ENCODE data around the gene UGCG.

DNA sequence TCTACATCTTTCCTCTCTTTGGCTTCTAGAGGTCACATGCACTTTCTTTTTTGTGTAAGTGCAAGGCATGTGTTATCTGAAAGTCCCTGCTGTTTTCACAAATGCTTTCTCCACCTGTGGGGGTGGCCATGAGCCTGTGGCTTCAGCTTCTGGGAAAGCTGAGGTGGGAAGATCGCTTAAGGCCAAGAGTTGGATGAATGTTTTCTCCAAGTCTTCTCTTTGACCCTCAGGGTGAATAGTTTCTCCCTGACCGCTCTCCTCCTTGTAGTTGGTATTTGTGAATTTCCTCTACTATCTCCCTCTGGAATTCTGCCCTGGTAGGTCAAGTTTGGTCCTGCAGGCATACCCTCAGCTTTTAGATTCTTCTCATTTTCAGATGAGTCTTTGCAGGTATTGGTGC is 74.2 kb downstream of the UGCG start:
- no peak for TF ChIP-seq EZH2phosphoT487 (IDR thresholded peaks at IDR 0.05)
- TF ChIP-seq, protein P1, sequence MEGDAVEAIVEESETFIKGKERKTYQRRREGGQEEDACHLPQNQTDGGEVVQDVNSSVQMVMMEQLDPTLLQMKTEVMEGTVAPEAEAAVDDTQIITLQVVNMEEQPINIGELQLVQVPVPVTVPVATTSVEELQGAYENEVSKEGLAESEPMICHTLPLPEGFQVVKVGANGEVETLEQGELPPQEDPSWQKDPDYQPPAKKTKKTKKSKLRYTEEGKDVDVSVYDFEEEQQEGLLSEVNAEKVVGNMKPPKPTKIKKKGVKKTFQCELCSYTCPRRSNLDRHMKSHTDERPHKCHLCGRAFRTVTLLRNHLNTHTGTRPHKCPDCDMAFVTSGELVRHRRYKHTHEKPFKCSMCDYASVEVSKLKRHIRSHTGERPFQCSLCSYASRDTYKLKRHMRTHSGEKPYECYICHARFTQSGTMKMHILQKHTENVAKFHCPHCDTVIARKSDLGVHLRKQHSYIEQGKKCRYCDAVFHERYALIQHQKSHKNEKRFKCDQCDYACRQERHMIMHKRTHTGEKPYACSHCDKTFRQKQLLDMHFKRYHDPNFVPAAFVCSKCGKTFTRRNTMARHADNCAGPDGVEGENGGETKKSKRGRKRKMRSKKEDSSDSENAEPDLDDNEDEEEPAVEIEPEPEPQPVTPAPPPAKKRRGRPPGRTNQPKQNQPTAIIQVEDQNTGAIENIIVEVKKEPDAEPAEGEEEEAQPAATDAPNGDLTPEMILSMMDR (IDR thresholded peaks at IDR 0.05) = no peak

All from neural progenitor cell (in vitro differentiated cells).